ENCODE results near the gene RORC.

RORC gene

DNA sequence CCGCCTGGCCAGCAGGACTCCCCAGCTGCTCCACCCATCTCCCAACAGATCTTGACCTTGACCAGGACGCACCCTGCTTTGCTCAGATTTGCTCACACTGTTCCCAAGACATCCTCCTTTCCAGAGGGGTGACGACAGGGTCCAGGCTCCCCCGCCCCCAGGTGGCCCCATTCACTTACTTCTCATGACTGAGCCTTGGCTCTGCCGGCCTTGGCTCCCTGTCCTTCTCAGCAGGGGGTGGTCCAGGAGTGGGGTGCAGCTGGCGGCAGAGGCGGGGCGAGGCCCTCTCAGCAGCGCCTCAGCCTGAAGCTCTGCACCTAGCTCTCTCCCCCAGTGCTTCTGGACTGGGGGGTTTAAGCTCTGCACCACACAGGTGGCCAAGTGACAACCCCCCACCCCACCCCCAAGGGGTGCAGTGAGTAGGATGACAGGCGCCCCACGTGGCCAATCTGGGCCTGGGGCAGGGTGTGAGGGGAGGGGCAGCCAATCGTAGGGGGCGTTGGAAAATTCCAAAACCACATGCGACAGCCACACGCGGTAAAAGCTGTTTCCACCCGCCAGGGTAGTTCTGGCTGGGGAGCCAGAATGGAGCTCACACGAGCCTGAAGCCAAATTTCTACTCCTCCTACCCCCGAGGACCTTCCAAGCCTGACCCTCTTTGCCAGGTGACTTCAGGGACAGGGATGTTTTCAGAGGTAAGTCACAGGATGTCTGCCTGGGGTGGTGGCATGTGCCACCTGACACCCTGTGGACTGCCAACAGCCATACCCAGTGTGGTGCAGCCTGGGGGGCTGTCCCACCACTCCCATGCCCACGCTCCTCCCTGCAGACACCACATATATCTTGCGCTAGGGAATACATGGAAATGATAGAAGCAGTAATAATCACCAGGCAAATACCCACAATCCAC, 5.6 kb downstream of the RORC start:
- no peak for DNase-seq (ENCODE audit: low read depth)

- no peak for DNase-seq (ENCODE audit: low read depth)
Observed at GRCh38 chr1:151825204-151825603, 6.4 kb downstream of the RORC start.

- no peak for DNase-seq (ENCODE audit: low read depth)
Observed at GRCh38 chr1:151823175-151823574, 8.4 kb downstream of the RORC start.

DNA sequence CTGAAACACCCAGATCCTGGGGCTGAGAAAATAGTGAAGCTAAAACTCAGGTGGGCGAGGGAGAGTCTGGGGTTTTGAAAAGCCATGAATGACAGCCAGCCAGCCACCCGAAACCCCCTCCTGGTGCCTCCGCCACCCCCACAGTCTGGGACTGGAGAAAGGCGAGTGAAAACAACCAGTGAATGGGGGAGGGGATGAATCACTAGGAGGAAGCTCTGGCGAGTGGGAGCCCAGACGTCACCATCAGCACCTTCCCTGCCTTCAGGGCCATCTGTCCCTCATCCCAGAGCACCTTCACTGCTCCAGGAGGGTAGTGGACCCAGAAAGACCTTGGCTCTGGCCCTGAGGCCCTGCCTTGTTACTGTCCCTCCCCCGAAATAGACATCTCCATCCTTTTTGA, 9.2 kb downstream of the RORC start:
- no peak for DNase-seq (ENCODE audit: low read depth)

DNA sequence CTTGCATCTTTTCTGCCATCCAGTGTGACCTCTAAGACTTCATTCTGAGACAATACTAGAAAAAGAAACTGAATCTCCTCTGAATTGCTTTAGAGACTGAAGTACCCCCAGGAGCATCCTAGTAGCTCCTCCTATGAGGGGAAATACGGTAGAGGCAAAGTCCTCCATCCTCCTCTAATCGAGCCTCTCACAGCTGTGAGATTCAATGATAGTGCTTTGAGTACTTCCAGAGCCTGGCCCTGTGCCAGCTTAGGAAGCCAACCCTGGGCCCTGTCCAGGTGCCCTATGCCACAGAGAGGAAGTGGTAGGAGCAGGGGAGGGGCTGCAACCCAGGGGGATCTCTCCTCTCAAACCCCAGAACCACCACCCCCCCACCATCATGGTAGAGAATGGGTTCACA, 10.7 kb downstream of the RORC start:
- DNase-seq (ENCODE audit: low read depth), result no peak

GRCh38 chr1:151819976-151820623, 11.5 kb downstream of the RORC start:
- no peak for DNase-seq (ENCODE audit: low read depth)

- DNase-seq (ENCODE audit: low read depth), result no peak
Observed at GRCh38 chr1:151819227-151819835, 12.3 kb downstream of the RORC start.

DNA sequence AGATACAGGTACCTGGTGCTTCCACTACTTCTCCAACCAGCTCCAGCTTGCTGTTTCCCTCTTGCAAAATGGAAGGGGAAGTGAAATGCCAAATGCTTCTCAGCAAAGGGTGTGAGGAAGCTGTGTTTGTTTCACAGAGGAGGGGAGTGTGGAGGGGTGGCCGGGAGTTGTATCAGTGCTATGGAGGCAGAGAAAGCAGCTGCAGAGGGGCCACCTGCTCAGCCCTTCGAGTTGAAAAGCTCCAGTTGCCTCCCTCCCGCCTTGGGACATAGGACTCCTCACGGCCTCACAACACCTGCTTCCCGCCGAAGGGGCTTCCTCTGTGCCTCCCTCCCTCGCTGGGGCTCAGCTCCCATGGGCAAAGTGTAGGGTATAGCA, 14.3 kb downstream of the RORC start:
- DNase-seq (ENCODE audit: low read depth), result no peak

DNA sequence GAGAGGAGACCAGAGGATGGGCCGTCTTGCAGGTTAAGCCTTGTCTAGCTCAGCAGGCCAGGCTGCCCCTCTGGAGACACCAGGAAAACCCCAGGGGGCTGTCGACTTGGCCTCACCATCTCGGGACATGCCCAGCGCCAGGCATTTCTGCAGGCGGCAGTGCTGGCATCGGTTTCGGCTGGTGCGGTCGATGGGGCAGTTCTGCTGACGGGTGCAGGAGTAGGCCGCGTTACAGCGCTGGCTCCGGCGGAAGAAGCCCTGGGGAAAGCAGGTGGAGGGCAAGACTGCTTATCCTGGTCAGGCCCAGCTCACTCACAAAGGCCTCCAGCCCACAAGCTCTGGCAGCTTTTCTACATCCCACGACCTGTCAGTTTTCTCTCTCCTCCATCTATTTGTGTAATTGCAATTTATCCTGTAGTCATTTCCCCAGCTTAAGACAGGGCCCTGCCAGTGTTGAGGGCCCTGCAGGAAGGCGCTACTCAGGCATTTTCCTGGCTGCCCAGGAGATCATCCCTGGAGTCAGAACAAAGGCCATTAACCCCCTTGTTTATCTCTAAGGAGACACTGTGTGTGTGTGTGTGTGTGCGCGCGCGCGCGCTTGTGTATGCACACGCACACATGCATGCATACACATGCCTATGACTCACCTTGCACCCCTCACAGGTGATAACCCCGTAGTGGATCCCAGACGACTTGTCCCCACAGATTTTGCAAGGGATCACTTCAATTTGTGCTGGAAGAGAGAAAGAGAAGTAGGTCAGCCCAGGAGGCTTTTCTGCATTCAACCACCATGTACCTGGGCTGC, 14.9 kb downstream of the RORC start:
- DNase-seq (ENCODE audit: low read depth), result no peak

GRCh38 chr1:151815716-151816327, 15.8 kb downstream of the RORC start:
- DNase-seq (ENCODE audit: low read depth), result no peak

GRCh38 chr1:151814971-151815545, 16.5 kb downstream of the RORC start:
- no peak for DNase-seq (ENCODE audit: low read depth)

- no peak for DNase-seq (ENCODE audit: low read depth)
Observed at GRCh38 chr1:151814426-151814825, 17.2 kb downstream of the RORC start.

DNA sequence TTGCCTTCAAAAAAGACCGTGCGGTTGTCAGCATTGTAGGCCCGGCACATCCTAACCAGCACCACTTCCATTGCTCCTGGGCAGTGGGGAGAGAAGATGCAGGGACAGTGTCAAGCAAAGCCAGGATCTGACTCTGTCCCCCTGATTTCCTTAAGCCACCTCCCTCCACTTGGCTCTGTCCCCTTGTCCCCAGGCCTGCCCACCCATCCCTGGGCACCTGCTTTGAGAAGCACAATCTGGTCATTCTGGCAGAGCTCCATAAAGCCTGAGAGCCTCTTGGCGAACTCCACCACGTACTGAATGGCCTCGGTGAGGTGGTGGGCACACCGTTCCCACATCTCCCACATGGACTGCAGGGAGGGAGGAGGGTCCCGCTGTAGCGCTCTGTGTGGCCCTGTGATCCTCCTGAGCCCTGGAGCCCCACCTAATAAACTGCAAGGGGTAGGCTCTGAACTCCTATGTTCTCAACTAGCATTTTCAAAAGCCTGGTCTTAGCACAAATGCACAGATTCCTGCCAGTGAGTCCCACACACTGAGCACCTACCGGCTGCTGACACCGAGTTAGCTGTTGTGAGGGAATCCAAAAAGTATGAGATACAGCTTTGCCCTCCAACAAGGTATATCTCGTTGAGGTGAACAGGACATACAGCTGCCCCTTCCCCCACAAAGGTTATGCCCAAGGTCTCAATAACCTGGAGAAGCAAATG, 18.2 kb downstream of the RORC start:
- DNase-seq (ENCODE audit: low read depth), result no peak

GRCh38 chr1:151811181-151811580, 20.4 kb downstream of the RORC start:
- no peak for DNase-seq (ENCODE audit: low read depth)

DNA sequence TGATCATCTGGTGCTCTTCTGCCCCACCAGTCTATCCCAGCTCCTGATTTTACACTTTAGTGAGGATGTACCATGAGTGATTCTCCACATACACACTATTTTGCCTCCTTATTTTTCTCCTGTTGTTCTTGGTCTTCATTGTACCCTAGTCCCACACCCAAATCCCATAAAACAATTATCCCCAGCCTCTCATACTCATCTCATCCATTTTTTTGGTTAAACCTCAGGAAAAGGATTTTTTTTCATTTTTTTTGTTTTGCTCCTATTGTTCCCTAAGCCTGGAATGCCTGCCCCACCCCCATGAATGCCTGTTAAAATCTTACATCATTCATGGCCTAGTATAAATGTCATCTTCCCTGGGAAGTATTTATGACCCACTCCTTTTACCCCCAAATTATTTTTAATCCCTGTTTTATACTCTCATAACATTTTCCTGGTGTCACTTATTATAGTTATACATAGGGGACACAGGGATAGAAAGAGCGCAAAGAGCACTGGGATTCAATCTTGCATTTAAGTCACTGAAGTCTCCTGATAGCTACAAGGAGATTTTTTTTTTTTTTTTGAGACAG, 21.5 kb downstream of the RORC start:
- DNase-seq (ENCODE audit: low read depth), result no peak

DNA sequence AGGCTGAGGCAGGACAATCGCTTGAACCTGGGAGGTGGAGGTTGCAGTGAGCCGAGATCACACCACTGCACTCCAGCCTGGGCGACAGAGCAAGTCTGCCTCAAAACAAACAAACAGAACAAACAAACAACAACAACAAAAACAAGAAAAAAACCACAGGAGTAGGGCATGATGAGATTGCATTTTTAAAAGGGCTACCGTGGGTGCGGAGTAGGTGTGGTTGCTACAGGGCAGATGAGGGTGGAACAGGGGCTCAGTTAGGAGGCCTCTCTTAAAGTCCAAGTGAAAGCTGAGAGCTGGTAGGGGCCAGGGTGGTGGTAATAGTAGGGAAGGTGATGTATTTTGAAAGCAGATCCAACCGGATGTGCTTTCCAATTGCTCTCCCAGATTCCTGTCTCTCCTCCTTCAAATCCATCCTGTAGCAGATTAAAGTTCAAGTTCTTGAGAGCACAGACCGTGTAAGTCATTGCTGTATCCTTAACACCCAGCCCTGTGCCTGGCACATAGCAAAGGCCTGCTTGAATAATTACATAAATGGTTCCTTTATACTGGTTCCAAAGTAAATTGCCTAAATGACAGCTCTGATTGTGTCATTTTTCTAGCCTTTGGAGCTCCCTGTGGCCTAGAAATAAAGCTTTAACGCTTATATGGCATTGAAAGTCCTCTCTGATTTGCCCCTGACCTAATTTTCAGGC, 22.2 kb downstream of the RORC start:
- DNase-seq (ENCODE audit: low read depth), result no peak

GRCh38 chr1:151807766-151808165, 23.8 kb downstream of the RORC start:
- DNase-seq (ENCODE audit: low read depth), result no peak

DNA sequence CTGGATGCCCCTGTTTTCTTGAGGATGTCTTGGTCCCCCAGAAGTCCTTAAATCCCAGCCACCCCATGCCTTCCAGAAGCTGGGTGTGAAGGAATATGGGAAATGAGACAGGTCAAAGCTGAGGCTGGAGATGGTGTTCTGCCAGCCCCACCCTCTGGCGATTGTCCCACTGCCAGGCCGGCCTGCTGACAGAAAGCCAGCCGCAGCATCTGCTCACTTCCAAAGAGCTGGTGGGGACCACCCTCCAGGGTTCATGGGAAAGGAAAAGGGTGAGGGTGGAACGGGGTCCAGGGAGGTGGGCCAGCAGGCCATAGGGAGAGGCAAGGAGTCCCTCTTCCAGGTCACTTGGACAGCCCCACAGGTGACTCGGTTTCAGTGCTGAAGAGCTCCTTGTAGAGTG, 24.5 kb downstream of the RORC start:
- DNase-seq (ENCODE audit: low read depth), result no peak

DNA sequence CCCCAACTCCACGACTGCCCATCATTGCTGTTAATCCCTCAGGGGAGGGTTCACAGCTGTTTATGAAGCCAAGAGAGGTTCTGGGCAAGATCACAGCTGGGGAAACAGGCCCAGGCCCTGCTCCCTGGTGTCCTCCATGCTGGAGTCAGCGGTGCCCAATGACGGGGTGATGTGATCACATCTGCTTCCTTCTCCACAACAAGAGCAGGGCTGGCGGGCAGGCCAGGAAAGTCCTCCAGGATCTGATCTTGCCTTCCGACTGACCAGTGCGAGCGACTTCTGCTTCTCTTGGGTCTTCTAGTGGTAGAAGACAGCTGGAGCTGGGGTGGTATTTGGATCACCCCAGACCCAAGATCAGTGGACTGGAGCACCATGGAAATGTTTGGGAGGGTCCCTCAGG, 25.4 kb downstream of the RORC start:
- DNase-seq (ENCODE audit: low read depth), result no peak
